Heart left ventricle (tissue), 16 donors: ENCODE measurements around the gene ATP2C1. TPM values are rescaled to one million over a fixed set of nuclear protein-coding genes. Genes with fewer than 3 reads are reported as not detected.
"Not testable (repeated sequence)": the region's sequence is repeated elsewhere in the genome, so short reads cannot be mapped to it uniquely, and the experiment has no call there.

Experiments used
- ATAC-seq, 4 donors: fragments of 200-7000 bp; cut with Tn5 transposase; one replicate each; pipeline ENCODE4 v1.9.1; 2020 to 2022; ENCODE audit warnings: moderate library complexity in 4 of 4, mild to moderate bottlenecking in 3 of 4, moderate number of reproducible peaks in 1 of 4
- DNase-seq, 5 donors: peaks; one replicate each; pipeline ENCODE4 v3.0.0-alpha.2; 2020
- H3K27ac ChIP-seq, 12 donors: fragments of 200-600 bp; sonication (generic) in 4 of 12; one replicate each; pipeline versions ENCODE4 v1.5.0 to v1.8.0; 2016 to 2022; ENCODE audit warnings: mild to moderate bottlenecking in 2 of 12
- H3K27me3 ChIP-seq, 9 donors: fragments of 200-600 bp; sonication (generic) in 2 of 9; one replicate each; pipeline versions ENCODE4 v1.5.1 to v1.8.0; 2016 to 2022; ENCODE audit warnings: mild to moderate bottlenecking in 3 of 9
- H3K36me3 ChIP-seq, 9 donors: fragments of 200-600 bp; sonication (generic) in 2 of 9; one replicate each; pipeline versions ENCODE4 v1.5.0 to v1.8.0; 2018 to 2022; ENCODE audit warnings: mild to moderate bottlenecking in 2 of 9
- H3K4me1 ChIP-seq, 12 donors: fragments of 200-600 bp; sonication (generic) in 4 of 12; one replicate each; pipeline versions ENCODE4 v1.5.0 to v1.8.0; 2016 to 2022; ENCODE audit warnings: mild to moderate bottlenecking in 3 of 12
- H3K4me3 ChIP-seq, 12 donors: fragments of 200-600 bp; sonication (generic) in 4 of 12; one replicate each; pipeline versions ENCODE4 v1.5.0 to v1.8.0; 2017 to 2022; ENCODE audit warnings: mild to moderate bottlenecking in 9 of 12, moderate library complexity in 4 of 12
- H3K9me3 ChIP-seq, 12 donors: fragments of 200-600 bp; sonication (generic) in 4 of 12; one replicate each; pipeline versions ENCODE4 v1.5.0 to v1.8.0; 2016 to 2022; ENCODE audit warnings: mild to moderate bottlenecking in 1 of 12
- POLR2A ChIP-seq, 2 donors: fragments of 450-650 bp; IDR thresholded peaks; one replicate each; pipeline ENCODE4 v1.6.1; 2017; ENCODE audit warnings: antibody characterized with exemption in 2 of 2, mild to moderate bottlenecking in 2 of 2, moderate library complexity in 2 of 2
- WGBS, 4 donors: extraction: QIAGEN DNeasy Blood & Tissue Kit in 2 of 4; methylation state at CpG; one replicate each; pipeline versions ENCODE4 v1.1.5 to v1.1.7; 2013 to 2018; 5-methylcytosine and 5-hydroxymethylcytosine counted together
- intact Hi-C, 10 donors: fragments of 100-400 bp; cut with DNase I; formaldehyde crosslinking; loops; one replicate each; pipeline versions ENCODE4 v1.11.1 to v1.14.2; 2022
- polyA plus RNA-seq, 2 donors: library from polyadenylated mRNA; stranded (reverse); fragments of 200-250 nt; gene quantifications; one replicate each; pipeline ENCODE4 v1.2.3, GENCODE V29; 2013
- total RNA-seq, 9 donors: library from RNA; depleted of rRNA in 2 of 9; stranded (reverse); fragments of >200 nt in 2 of 9; fragmentation: NEBNext Ultra II Directional in 3 of 9; extraction: Animal tissue kit (Norgen Biotek cat#: 25700) in 3 of 9; gene quantifications; one replicate each; pipeline versions ENCODE4 v1.1.0 to v1.2.4, GENCODE V29; 2016 to 2023
- TF ChIP-seq, protein P1 (sequence below), 12 donors: fragments of 200-600 bp; sonication (generic) in 4 of 12; IDR thresholded peaks; one replicate each; pipeline versions ENCODE4 v1.5.0 to v1.8.0; 2018 to 2022; ENCODE audit warnings: antibody characterized with exemption in 12 of 12, mild to moderate bottlenecking in 5 of 12
- donor health status: ischemic (EF 13 %, LVEDD 7.1; RV severe dilation, severe dysfunction).
- donor health status: healthy with polysubstance abuse.
- donor health status: DM: no; HTN: yes; CAD: no.
- donor health status: DM: no; HTN: no; CAD: no.
- donor health status: ischemic (EF 25% LVEDD 6.9; RV normal size, moderate dysfunction).
- donor health status: ischemic (EF 25% LVEDD 5.7; RV mildly dilated, moderate dysfunction).
- donor health status: healthy.
- donor health status: DM: yes; HTN: yes; CAD: no.
- donor health status: ischemic (EF 35%, LVEDD 5.7; RV mildly dilated, moderate dysfunction).
- donor health status: nonischemic (EF 11% LVEDD 7.7; RV severe dilation, severe dysfunction).
- donor health status: DM: yes; HTN: yes; CAD: no.
- donor health status: PGD.
- donor health status: ischemic (EF 29% LVEDD 5.4; RV normal size, mild dysfunction).
- donor health status: nonischemic (EF 23%, LVEDD 6.1; RV moderate dilation, normal function).

The ATP2C1 gene
- total and polyA plus RNA-seq, 11 donors: 26.1 to 74.4 (median 60.1) TPM

DNA sequence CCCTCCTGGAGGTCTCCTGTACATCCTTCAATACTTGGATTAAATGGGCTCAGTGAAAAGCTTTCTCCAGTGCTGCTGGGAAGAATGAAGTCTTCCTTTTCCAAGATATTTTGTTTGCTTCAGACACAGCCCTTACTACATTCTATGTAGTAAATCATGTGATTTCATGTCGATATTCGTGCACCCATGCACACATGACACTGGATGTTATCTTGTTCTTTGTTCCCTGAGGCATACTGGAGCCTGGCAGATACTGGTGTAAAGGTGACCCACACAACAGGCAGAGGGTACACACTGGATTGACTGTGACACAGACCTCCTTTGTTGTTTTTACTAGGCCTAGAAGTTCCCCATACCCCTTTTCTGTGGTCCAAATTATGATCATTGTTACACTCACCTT, 40.3 kb upstream of the ATP2C1 start:
- DNase-seq: no peak
- no peaks in the 10 kb centered on the region for H3K27me3 ChIP-seq
- peak overlapping the region in 7 of 12 donors; percentile 47 to 63 (median 53) for H3K4me3 ChIP-seq
- intact Hi-C loops: loop anchor here in 1 of 10 donors (5.0 kb wide), 1 partner anchor 39 kb away; the partner anchor contains the start of gene ATP2C1
- ATAC-seq: peak in 1 of 4 donors; percentile 40
- TF ChIP-seq, protein P1, sequence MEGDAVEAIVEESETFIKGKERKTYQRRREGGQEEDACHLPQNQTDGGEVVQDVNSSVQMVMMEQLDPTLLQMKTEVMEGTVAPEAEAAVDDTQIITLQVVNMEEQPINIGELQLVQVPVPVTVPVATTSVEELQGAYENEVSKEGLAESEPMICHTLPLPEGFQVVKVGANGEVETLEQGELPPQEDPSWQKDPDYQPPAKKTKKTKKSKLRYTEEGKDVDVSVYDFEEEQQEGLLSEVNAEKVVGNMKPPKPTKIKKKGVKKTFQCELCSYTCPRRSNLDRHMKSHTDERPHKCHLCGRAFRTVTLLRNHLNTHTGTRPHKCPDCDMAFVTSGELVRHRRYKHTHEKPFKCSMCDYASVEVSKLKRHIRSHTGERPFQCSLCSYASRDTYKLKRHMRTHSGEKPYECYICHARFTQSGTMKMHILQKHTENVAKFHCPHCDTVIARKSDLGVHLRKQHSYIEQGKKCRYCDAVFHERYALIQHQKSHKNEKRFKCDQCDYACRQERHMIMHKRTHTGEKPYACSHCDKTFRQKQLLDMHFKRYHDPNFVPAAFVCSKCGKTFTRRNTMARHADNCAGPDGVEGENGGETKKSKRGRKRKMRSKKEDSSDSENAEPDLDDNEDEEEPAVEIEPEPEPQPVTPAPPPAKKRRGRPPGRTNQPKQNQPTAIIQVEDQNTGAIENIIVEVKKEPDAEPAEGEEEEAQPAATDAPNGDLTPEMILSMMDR (IDR thresholded peaks at IDR 0.05): no peak
- TF ChIP-seq POLR2A (IDR thresholded peaks at IDR 0.05): no peak
- H3K9me3 ChIP-seq: no peaks in the 10 kb centered on the region
- H3K27ac ChIP-seq: peak overlapping the region in 3 of 12 donors; percentile 1 to 54 (median 40)
- no peaks in the 10 kb centered on the region for H3K36me3 ChIP-seq
- 43 to 60% (median 54%) methylated on average over 2 of the region's 2 CpGs for WGBS, 4 donors
- peaks cover 0 to 39% (median 14%) of the 10 kb centered on the region in 12 donors for H3K4me1 ChIP-seq

DNA sequence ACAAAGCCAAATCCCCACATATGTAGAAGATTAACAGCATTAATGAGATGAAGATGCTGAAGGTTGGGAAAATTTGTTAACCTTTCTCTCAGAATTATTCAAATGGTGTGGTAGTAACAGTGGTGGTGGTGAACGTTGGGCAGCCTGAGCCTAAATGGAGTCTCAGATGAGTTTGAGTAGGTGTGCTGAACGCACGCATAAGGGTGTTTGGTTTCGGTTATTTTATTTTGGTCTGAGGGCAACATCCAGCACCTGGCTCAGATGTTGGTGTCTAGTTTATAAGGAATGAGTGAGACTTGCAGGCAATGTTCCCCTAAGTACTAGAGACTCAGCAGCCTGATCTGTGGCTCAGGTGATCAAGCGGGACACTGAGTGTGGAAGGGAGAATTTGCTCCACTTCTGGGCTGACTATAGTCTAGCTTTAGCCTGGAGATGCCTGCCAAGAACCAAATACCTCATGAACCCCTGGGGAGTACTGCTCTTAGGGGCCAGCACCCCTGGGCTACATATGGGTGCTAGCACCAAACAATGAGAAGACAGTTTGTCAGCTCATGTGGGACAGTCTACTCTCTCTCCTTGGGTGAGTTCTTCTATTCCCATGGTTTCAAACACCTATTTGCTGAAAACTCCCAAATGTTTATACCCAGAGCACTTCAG, 39.5 kb upstream of the ATP2C1 start:
- intact Hi-C loops: loop anchor here in 1 of 10 donors (5.0 kb wide), 1 partner anchor 38 kb away; the partner anchor contains the start of gene ATP2C1
- no peak for ATAC-seq
- Histone ChIP-seq H3K4me1 (peaks cover 0 to 34% (median 8%) of the 10 kb centered on the region in 12 donors), H3K4me3 (no peak overlapping the region), H3K27me3 (no peaks in the 10 kb centered on the region), H3K27ac (no peak overlapping the region), H3K9me3 (no peaks in the 10 kb centered on the region), H3K36me3 (no peaks in the 10 kb centered on the region)
- TF ChIP-seq, protein P1 (IDR thresholded peaks at IDR 0.05): no peak
- no peak for TF ChIP-seq POLR2A (IDR thresholded peaks at IDR 0.05)
- 88 to 92% (median 90%) methylated on average over 5 of the region's 5 CpGs for WGBS, 4 donors
- no peak for DNase-seq

DNA sequence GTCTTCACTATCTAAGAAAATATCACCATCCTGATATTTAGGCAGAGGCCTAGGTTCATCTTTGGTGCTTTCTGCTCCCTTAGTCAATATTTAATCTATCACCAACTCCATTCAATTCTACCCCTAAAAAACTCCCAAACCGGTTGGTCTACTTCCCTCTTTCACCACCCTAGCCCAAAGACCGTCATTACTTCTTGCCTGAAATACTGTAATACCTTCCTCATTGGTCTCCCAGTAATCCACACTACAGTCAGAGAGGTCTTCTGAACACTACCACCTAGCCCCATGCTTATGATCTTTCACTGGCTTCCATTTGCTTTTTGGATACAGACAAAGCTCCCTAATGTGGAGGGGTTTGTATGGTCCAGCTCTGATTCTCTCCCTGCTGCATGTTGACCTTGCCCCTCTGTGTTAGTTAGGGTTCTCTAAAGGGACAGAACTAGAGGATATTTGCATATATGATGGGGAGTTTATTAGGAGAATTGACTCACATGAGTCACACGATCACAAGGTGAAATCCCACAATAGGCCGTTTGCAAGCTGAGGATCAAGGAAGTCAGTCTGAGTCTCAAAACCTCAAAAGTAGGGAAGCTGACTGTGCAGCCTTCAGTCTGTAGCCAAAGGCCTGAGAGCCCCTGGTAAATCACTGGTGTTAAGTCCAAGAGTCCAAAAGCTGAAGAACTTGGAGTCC, 36.4 kb upstream of the ATP2C1 start:
- no peaks in the 10 kb centered on the region for H3K27me3 ChIP-seq
- no peak for TF ChIP-seq POLR2A (IDR thresholded peaks at IDR 0.05)
- TF ChIP-seq, protein P1 (IDR thresholded peaks at IDR 0.05): no peak
- WGBS, 4 donors: 74 to 87% (median 78%) methylated on average over 4 of the region's 4 CpGs
- intact Hi-C loops: no loop called here
- peaks cover 0 to 21% (median 0%) of the 10 kb centered on the region in 12 donors for H3K4me1 ChIP-seq
- H3K9me3 ChIP-seq: no peaks in the 10 kb centered on the region
- ATAC-seq (no peak), DNase-seq (no peak)
- no peak overlapping the region for H3K4me3 ChIP-seq
- no peaks in the 10 kb centered on the region for H3K36me3 ChIP-seq
- H3K27ac ChIP-seq: no peak overlapping the region

DNA sequence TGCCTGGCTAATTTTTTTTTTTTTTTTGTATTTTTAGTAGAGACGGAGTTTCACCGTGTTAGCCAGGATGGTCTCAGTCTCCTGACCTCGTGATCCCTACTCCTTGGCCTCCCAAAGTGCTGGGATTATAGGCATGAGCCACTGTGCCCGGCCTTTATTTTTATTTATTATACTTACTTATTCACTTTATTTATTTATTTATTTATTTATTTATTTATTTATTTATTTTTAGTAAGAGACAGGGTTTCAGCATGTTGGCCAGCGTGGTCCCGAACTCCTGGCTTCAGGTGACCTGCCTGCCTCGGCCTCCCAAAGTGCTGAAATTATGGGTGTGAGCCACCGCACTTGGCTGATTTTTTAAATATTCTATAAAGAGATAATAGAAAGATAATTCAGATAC, 31.8 kb upstream of the ATP2C1 start:
- H3K27ac ChIP-seq, H3K27me3 ChIP-seq, DNase-seq, intact Hi-C loops, H3K4me3 ChIP-seq, H3K4me1 ChIP-seq, H3K9me3 ChIP-seq, ATAC-seq, H3K36me3 ChIP-seq: not testable (repeated sequence)
- WGBS, 4 donors: 88 to 95% (median 92%) methylated on average over 8 of the region's 8 CpGs
